Stimulated activated CD8-positive, alpha-beta memory T cell treated with anti-CD3 and anti-CD28 coated beads, Interleukin-4, amount 100 ng/mL, for 48 hours (primary cell): ENCODE results near the gene LDLRAD4.

Source experiments
- DNase-seq: peaks from one replicate; pipeline ENCODE4 v3.0.0-alpha.2; 2020

Gene LDLRAD4

DNA sequence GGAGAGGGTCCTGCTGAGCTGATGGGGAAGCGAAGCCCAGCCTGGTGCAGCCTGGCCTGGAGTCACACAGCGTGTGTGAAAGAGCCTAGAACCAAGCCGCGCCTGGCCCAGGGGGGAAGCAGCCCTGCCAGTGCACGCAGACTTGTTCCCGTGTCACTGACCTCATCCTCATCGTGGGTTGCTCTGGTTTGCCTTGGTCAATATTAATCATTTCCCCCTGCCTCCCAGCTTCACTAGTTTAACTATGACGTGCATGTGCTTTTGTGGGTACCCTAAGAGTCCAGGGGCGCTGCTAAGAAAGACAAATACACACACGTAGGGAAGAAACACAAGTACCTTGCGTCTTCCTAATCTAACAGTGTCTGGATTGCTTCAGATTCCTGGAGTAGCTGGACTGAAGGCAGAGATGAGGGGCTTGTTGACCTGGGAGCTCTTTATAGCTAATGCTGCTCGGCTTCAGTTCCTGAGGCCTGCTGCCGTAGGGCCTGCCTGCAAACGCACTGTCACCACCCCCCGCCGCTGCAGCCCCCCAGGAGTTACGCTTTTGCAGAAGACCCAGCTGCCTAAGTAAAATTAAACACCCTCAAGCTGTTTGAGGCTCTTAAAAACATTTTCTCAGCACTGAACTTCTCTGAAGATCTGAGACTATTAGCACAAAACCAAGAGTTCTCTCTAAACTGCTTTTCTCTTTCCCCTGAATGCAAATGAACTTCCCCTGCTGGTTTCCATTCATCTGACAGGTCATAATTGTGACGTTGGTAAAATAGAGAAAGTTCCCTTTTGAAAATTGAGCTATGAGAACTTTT lies 348.6 kb downstream of the LDLRAD4 start:
- DNase-seq: peak; percentile 76

DNA sequence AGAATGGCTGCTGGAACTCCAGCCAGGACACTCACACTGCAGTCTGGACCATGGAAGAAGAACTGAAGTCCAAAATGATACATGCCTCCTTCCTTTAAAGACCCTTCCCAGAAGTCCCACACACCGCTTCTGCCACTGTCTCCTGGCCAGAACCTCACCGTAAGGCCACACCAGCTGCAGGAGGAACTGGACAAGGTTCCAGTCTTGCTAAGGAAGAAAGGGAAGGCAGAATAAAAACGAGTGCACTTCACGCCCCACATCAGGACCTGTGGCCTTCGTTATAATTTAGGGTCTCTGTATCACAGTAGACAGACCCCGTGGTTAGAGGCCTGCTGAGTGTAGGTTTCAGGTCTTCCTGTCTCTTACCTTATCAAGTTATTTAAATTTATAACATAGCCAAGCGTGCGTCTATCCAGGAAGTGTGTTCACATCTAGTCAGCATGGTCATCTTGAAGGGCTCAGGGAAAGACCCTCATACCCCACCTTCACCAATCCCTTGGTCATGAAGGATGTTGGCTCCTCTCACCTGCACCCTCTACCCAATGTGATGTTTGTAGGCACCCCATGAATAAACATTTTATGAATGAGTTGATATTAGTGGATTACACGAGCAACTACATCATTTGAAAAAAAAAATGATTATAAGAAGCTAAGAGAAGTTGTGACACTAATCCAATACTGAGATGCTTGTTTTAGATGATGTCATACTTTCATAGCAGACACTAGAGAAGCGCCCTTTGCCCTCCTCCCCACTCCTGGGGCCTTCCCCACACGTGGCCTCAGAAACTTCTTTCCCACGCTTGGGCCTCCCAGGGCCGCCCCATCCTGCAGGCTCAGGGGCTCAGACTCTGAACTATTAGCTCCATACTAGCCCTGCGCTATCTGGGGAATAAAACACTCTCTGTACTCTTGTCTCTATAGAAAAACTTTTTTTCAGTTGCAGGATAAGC lies 350.2 kb downstream of the LDLRAD4 start:
- DNase-seq: peak; percentile 75

DNA sequence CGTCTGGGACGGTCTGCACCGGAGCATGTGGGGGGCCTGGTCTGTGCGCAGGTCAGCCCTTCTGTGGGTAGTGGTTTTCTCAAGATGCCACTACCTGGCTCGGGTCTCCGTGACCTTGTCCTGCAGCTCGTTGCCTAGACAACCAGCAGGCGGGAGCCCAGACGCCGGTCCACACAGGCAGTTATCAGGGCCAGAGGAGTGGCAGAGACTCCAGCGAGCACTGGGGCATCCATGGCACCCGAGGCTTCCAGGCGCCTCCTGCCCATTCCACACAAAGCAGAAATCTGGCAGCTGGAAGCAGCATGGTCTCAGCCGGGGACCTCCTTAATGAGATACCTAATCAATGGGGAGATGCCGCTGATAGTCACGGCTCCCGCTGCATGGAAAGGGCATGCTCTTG lies 351.7 kb downstream of the LDLRAD4 start:
- DNase-seq: no peak

DNA sequence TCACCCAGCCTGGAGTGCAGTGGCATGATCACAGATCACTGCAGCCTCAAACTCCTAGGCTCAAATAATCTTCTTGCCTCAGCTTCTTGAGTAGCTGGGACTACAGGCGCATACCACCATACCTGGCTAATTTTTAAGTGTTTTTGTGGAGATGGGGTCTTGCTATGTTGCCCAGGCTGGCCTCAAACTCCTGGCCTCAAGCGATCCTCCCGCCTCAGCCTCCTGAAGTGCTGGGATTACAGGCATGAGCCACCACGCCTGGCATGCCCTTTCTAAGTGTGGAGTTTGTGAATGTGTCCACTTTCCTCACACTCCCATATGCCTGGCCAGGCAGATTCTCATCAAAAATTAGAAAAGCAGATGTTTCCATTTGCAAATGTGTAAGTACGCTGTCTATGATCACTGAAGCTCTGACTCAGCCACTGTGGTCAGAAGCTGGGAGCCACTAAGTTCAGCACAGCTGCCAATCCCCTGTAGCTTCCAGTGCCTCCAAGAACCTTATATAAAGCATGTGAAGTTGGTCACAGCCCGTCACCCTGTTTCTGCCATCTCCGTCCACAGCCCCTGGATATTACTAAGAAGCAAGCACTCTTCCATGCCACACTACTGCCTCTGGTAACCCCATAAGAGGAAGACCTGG lies 352.4 kb downstream of the LDLRAD4 start:
- peak; percentile 62 for DNase-seq

DNA sequence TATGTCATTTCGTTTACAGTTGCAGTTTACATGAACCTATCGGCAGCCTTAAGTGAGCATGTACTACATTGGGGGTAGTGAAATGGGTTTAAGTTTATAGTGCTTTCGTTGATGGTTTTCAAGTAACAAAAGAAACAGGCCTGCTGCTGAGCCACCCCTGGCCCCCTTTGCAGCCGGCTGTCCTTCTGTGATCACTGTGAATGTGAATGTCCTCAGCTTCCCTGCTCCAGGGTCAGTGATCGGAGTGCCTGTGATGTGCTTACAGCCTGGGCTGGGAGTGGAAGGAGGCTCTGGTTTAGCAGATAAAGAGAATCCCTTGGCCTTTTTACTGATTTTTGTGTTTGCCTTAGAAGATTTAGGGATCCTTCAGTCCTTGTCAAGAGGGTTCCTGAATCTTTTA lies 353.6 kb downstream of the LDLRAD4 start:
- DNase-seq: no peak

DNA sequence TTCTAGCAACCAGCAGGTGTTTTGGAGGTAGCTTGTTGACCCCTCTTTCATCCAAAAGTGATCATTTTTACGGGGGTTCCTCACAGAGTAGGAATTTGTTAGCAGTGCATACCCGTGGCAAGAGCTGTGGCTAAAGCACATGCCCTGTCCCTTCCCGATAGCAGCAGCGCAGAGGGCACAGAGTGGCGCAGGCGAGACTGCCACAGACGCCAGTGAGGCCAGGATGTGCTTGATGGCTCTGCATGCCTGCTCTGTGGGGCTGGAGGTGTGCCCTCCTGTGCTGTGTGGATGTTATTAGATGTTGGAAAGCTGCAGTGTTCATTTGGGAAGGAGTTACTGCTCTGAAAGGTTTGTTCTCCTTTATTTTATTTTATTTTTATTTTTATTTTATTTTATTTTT lies 354.2 kb downstream of the LDLRAD4 start:
- DNase-seq: no peak

DNA sequence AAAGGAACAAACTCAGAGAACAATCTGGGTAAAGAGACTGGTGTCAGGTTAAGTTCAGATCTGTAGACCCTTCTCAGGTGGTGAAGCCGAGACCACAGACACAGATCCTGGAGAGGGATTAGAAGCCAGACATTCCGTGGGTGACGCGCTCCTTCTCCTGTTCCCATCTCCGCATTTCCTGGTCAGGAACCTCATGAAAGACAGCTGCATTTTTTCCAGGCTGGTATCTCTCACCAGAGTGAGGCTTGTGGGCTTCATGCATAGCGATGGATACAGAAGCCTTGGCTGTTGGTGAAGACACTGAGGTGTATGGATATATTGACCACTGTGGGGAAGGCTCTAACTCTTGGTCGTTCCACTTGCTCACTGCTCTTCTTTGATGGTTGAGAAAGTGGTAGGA lies 355.2 kb downstream of the LDLRAD4 start:
- DNase-seq: no peak

DNA sequence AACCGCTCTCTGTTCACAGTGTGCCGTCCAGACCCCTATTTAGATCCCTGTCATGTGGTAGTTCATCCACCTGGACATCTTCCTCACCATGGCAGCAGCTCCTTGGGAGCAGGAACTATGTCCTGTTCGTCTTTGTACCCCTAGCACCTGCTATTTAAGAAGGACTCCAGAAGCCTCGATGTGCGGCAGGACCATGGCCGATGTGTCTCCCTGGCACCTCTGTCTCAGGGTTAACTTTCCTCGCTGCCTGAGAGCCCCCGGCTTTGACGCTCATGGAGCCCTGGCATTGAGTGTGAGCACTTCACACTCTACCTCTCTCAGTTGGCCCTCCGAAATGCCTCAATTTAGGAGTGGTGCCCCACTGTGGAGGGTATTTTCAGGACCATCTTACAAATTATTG lies 355.8 kb downstream of the LDLRAD4 start:
- DNase-seq: no peak

DNA sequence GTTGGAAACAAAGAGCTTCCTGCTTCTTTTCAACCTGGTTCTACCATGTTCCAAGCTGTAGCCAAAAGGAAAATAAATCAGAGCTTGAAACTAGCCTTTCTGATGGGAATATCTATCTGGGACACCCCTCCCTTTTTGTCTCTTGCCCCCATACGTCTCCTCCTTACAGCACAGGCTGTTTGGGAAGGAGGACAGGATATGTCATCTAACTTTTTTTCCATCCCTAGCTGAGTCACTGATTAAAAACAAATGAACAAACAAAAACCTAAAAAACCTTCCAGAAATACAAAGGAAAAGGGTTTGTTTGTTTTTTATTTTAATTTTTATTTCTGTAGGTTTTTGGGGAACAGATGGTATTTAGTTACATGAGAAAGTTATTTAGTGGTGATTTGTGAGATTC lies 356.2 kb downstream of the LDLRAD4 start:
- no peak for DNase-seq

DNA sequence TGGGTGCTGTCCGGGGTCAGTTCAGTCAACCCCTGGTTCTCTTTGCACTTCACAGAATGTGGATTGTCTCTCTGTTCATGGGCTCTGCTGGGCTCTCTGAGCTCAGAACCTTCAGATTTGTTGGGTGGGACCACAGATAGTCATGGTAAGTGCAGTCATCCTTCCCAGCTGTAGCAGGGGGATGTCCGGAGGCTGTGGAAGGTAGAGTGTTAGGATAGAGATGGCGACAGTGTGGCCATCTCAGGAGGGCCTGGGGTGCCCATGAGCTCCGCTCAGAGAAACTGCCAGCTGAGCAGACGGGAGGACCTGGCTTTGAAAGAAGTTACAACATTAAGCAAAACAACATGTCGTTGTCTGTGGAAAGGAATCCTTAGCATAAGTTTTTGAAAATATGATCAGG lies 358.0 kb downstream of the LDLRAD4 start:
- DNase-seq: no peak

DNA sequence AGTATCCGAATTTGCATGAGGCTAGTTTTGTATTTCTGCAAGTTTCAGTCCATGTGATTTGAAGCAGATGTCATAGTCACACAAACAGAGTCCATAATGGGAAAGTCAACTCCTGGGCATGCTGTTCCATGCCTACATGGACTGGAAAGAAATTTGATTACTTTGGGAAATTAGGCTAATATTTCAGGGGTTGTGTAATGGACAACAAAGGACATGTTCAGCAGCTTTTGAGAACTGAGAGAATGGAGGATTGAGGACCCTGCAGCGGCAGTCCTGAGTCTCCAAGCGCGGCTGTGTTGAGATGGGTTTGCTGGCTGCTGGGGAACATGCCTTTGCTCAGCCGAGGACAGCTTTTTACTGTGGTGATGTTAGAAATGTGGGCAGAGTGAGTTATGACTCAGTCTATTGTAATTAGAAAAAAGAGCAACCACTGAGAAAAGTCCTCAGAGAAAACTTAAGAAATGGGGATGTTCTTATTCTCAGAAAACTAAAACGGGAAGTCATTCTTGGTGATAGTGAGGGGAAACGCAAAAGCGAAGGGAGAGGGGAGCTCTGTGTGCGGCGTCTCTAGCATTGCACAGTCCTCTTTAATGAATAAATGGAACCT lies 358.6 kb downstream of the LDLRAD4 start:
- peak; percentile 68 for DNase-seq

DNA sequence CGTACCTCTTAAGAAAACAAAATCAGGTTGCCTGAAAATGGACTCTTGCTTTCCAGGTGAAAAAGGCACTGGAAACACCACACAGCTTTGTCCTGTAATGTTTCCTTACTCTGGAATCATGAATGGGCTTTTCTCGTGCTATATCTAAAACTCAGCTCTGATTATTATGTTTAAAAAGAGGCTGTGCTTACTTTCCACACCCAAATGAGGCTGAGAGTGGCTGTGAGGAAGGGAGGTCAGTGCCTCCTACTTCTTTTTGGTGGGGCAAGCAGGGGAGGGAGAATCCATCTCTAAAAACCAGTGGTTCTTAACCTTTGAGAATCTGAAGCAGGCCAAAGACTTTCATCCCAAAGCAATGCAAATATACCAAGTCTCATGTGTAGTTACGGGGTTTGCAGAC lies 359.2 kb downstream of the LDLRAD4 start:
- no peak for DNase-seq

DNA sequence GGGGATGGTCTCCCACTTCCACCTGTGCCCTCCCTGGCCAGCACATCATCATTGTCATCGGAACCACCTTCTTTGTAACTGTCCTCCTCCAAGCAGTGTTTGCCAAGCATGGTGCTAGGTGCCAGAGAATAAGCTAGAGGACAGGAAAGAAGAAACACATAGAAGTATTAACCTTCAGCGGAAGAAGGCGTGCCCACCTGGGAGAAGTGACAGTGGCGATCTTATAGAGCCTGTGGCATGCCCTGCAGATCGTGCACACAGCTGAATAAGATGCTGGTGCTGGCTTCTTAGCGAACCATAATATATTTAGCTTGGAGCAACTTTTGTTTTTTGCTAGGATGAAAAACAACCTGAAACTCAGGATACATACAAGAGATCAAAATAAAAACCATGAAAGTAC lies 359.8 kb downstream of the LDLRAD4 start:
- DNase-seq: no peak

DNA sequence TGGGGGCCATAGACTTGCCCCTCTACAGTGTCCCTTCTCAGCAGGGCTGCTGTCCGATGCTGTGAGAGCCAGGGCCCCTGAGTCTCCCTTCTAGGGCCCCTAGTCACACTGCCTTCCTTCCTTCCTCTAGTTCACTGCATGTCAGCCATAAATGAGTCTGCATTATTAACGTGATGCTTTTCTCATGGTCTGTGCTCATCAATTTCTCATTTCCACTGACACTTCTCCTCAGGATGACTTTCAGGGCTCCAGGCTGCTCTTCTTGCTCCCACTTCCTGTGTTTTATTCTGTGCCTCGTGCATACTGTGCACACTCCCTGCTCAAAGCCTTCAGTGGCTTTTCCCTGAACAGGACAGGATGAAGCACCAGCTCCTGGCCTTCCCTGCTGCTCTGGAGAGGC lies 361.3 kb downstream of the LDLRAD4 start:
- DNase-seq: no peak

DNA sequence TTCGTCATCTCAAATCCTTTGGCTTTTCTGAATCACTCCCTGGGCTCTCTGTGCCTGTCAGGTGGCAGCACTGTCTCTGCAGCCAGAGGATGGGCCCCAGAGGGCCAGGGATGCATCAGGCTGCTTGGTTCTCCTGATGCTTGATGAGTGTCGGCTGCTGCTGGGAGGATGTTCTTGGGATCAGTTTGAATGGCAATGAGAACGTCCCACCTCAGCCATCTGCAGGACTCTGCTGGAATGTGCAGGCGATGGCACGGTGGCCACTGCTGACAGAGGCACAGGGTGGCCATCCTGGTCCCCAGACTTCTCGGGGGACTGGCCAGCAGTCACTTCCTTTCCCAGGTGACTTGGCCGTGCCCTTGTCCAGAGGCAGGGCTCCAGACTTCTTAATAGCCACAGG lies 361.8 kb downstream of the LDLRAD4 start:
- DNase-seq: no peak

DNA sequence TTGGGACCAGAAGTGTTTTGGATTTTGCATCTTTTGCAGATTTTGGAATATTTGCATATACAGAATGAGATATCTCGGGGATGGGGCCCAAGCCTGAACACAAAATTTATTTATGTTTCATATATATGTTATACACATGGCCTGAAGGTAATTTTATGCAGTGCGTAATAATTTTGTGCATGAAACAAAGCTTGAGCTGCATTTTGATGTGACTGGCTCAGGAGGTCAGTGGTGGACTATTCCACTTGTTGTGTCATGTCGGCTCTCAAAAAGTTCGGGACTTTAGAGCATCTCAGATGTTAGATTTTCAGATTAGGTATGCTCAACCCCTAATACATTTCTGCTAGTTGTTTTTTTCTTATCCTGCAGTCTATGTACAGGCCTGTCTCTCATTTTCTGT lies 362.4 kb downstream of the LDLRAD4 start:
- DNase-seq: no peak

DNA sequence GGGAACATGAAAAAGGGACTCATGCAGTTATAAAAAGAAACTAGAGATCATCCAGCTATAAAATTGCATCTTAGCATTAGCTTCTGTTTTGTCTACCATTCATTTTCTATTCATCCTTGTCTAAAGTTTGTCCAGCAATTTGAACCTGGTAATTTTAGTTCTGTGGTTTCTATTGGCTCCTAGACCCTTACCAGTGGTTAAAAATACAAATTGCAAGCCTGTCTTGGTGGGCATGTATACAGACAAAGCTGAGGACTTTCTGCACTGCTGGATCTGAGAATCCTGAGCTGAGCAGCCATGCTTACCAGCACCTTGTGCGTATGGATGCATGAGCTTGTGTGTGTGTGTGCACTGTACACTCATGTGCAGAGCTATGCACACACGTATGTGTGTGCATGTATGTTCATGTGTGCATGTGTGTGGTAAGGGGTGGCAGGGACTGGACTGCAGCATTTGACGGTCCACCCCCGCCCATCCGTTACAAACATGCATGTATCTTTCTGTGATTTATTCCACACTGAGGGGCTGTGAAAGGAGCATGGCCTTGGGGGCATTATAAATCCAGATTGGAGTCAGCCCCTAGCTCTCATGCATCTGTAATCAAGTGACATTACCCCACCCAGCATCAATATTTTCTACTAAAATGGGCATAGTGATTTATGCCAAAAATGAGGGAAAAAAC lies 363.1 kb downstream of the LDLRAD4 start:
- DNase-seq: no peak

DNA sequence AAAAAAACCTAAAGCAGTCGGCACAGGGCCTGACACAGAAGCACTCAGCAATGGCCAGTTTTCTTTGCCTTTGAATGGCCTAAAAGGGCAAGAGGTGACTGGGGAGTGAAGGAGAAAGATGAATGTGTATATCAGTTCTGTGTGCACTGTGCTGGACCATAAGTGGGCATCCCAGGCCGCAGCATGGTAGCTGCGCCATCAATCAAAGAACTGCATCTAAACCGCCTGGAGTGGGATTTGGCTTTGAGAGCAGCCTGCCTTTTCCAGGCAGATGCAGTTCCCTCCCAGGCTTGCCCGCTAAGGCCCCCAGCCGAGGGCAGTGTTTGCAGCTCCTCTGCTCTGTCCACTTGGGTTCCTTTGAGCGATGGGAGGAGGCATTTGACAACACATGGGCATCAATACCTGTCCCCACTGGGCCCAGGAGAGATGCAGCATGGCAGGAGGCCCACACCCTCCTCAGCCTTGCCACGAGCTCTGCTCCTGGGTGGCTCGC lies 363.7 kb downstream of the LDLRAD4 start:
- no peak for DNase-seq

DNA sequence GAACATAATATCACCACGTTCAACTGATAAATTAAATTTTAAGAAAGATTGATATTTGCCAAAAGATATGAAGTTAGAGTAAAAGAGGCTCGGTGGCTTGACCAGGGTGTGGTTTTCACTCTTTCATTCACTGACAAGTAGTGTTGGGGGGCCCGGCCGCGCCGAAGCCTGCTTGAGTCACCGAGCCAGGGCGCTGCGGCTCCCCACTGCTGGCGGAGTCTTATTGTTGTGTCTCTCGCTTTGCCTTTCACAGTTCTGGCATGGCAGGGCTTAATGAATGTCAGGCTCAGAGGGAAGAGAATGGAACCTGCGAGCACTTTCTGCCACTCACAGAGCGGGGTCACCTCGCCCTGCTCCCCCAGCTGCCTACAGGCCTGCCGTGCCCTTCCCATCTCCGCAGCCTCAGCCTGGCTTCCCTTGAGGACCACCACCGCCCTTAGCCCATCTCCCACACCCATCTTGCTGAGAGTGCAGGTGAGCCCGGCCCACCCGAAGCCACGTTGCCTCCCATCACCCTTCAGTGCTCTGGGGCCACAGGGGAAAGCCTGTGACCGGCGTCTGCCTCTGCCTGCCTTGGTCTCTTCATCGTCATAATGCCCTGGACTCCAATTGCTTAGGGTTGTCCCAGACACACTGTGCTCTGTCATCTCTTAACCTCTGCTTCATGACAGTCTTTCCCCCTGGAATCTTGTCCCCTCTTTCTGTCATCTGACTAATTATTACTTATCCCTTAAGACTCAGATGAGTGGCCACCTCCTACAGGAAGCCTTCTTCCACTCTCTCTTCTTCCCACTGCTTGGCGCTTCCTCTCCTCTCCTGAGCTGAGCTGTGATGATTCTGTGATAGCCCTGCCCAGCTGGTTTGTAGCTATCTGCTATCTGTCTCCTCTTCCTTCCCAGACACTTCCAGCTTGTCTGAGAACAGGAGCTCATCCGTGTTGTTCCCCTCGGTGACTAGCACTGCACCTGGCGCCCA lies 365.3 kb downstream of the LDLRAD4 start:
- DNase-seq: no peak

DNA sequence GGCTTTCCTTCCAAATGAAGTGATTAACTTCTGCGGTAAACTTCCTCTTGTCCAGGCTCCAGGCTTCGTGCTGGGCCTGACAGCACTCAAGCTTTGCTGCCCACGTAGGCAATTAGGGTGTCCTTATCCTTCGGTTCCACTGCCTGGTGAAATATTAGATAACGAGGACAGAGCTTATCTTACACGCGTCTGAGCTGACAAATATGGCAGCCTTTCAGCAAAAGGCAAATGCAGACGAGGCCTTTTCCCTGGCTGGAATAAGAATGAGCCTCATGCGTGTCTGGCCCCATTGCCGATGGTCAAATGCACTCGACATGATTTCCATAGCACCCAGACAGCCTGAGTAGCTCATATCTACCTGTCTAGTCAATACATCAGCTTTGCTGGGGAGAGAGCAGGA lies 366.3 kb downstream of the LDLRAD4 start:
- DNase-seq: no peak
